GM10266 (cell line): ENCODE measurements around the gene ST7.

ENCODE experiments used
- DNase-seq: peaks from one replicate; pipeline ENCODE4 v3.0.0; 2012; ENCODE audit errors: extremely low spot score
- TF ChIP-seq, protein P1 (sequence below): IDR thresholded peaks from 2 replicates; pipeline ENCODE4 v1.5.1; 2012; ENCODE audit warnings: mild to moderate bottlenecking, low read depth; ENCODE audit not compliant: control insufficient read depth, insufficient read depth; ENCODE audit errors: missing control alignments

The ST7 gene

DNA sequence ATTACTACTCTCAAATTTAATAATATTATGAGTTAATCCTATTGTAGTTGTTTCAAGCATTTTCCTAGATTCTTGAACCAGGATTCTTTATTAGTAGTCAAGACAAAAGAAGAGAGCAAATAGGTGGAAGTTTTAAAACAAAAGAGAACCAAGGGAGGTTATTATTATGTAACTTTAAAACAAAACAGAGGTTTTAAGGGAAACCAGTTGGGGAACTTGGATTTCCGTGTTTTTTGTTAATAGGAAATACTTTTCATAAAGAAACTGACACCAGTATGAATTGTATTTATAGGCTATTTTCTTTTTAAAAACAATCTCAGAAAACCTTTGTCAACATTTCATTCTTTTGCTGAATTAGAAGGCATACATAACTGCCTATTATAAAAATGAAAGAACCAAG is 185.7 kb downstream of the ST7 start:
- TF ChIP-seq, protein P1, sequence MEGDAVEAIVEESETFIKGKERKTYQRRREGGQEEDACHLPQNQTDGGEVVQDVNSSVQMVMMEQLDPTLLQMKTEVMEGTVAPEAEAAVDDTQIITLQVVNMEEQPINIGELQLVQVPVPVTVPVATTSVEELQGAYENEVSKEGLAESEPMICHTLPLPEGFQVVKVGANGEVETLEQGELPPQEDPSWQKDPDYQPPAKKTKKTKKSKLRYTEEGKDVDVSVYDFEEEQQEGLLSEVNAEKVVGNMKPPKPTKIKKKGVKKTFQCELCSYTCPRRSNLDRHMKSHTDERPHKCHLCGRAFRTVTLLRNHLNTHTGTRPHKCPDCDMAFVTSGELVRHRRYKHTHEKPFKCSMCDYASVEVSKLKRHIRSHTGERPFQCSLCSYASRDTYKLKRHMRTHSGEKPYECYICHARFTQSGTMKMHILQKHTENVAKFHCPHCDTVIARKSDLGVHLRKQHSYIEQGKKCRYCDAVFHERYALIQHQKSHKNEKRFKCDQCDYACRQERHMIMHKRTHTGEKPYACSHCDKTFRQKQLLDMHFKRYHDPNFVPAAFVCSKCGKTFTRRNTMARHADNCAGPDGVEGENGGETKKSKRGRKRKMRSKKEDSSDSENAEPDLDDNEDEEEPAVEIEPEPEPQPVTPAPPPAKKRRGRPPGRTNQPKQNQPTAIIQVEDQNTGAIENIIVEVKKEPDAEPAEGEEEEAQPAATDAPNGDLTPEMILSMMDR, result no peak

GRCh38 chr7:117139397-117139984 is 186.2 kb downstream of the ST7 start:
- DNase-seq, result no peak
- TF ChIP-seq, protein P1, result no peak

More for the DNA sequence above, 185.7 kb downstream of the ST7 start:
- DNase-seq, result no peak

GRCh38 chr7:117140921-117141320 is 187.6 kb downstream of the ST7 start:
- no peak for DNase-seq
- TF ChIP-seq, protein P1, result no peak

DNA sequence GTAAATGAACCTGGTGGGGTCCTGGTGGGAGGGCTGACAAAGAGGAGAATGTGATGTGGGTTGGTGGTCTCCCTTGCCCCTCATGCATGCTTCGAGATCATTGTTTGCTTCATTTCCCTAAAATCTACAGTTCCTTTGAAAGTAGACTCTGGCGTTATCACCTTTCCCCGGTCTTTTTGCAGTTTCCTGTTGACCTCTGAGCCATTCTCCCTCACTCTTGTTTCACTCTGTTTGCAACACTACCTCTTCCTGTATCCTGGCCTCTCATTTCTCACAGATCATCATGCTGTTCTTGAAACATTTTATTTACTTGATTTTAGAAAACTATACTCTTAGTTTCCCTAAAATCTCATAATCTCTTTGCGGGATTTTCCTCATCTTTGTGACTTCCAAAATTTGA is 189.8 kb downstream of the ST7 start:
- TF ChIP-seq, protein P1, result no peak
- DNase-seq, result no peak

DNA sequence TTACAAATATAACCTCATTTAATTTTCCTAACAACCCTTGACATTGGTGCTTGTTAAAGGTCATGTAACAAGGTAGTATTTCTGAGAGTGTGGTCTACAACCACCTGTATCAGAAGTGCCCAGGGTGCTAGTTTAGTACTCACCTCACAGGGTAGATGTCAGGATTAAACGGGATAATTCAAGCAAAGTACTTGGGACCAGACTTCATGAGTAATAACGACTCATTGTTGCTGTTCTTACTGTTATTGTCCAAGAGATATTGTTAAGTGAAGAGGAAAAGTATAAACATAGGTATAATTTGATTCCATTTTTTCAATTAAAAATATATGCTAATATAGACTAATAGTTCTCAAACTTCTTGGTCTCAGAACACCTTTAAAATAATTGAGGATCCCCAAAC is 190.3 kb downstream of the ST7 start:
- DNase-seq, result no peak
- TF ChIP-seq, protein P1, result no peak

DNA sequence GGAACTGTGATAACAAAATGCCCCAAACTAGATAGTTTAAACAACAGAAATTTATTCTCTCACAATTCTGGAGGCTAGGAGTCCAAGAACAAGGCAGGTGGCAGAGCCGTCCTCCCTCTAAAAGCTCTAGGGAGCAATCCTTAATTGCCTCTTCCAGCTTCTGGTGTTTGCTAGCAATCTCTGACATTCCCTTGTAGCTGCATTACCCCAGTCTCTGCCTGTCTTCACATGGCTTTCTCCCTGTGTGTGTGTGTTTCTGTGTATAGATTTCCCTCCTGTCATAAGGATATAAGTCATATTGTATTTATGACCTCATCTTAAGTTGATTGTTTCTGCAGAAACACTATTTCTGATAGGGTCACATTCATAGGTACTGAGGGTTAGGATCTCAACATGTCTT is 192.0 kb downstream of the ST7 start:
- TF ChIP-seq, protein P1, result no peak

GRCh38 chr7:117146059-117146458 is 192.8 kb downstream of the ST7 start:
- no peak for DNase-seq
- TF ChIP-seq, protein P1, result no peak

More for the DNA sequence above, 192.0 kb downstream of the ST7 start:
- no peak for DNase-seq
